SK-N-SH (cell line): Measurements from ENCODE around the gene PLTP. TPM values are rescaled to one million over a fixed set of nuclear protein-coding genes. Genes with fewer than 3 reads are reported as not detected.

ENCODE experiments used
- CTCF ChIA-PET: fragments of 300-600, 350-600 bp; formaldehyde crosslinking; extraction: SDS; loops from one replicate; lab custom pipeline; 2021; lab: Yijun Ruan, JAX
- POLR2A ChIA-PET: fragments of 350-600 bp; sonication (Branson Sonifier 250); formaldehyde crosslinking; extraction: SDS; loops from one replicate; lab custom pipeline; 2020; ENCODE audit warnings: antibody characterized with exemption, inconsistent platforms; lab: Yijun Ruan, JAX
- DNase-seq: peaks from one replicate; pipeline ENCODE4 v3.0.0; 2012
- H2AFZ ChIP-seq: fragments of 200-600 bp; sonication (generic); 2 replicates; pipeline ENCODE4 v1.8.1; 2016; ENCODE audit warnings: antibody characterized with exemption, mild to moderate bottlenecking, low read depth
- H3F3A ChIP-seq: fragments of 200-600 bp; sonication (generic); replicated peaks from 2 replicates; pipeline ENCODE3; 2016; ENCODE audit warnings: antibody characterized with exemption, mild to moderate bottlenecking; ENCODE audit not compliant: insufficient read depth
- H3K27ac ChIP-seq, 2 experiments: fragments of 200-500 bp in 1 of 2; fragments of 200-600 bp in 1 of 2; sonication (Bioruptor generic) in 1 of 2; sonication (generic), shearing (Covaris generic) in 1 of 2; 2 replicates each; pipeline versions ENCODE4 v1.5.1 to v1.6.1; 2014 to 2016; ENCODE audit warnings: low read depth in 2 of 2, inconsistent platforms in 1 of 2, low read length in 1 of 2, mild to moderate bottlenecking in 1 of 2, mixed read lengths in 1 of 2
- H3K27me3 ChIP-seq: fragments of 200-600 bp; sonication (generic), shearing (Covaris generic); 2 replicates; pipeline ENCODE4 v1.6.1; 2016; ENCODE audit warnings: mixed run types; ENCODE audit not compliant: insufficient read depth
- H3K36me3 ChIP-seq, 2 experiments: fragments of 200-500 bp in 1 of 2; fragments of 200-600 bp in 1 of 2; sonication (Bioruptor generic) in 1 of 2; sonication (generic) in 1 of 2; replicated peaks in 1 of 2; 2 replicates each; pipeline versions ENCODE3 to v1.5.1; 2014 to 2016; ENCODE audit warnings: low read length in 1 of 2, mild to moderate bottlenecking in 1 of 2; ENCODE audit not compliant: insufficient read depth in 2 of 2, control insufficient read depth in 1 of 2
- H3K4me1 ChIP-seq, 2 experiments: fragments of 200-500 bp in 1 of 2; fragments of 200-600 bp in 1 of 2; sonication (Bioruptor generic) in 1 of 2; sonication (generic), shearing (Covaris generic) in 1 of 2; 2 replicates each; pipeline versions ENCODE4 v1.5.1 to v1.6.1; 2014 to 2016; ENCODE audit warnings: low read depth in 1 of 2, low read length in 1 of 2, mixed run types in 1 of 2; ENCODE audit not compliant: insufficient read depth in 2 of 2, control insufficient read depth in 1 of 2
- H3K4me2 ChIP-seq: fragments of 200-600 bp; sonication (generic), shearing (Covaris generic); 2 replicates; pipeline ENCODE4 v1.6.1; 2017; ENCODE audit warnings: mixed run types
- H3K4me3 ChIP-seq, 2 experiments: fragments of 200-500 bp in 1 of 2; fragments of 200-600 bp in 1 of 2; sonication (Bioruptor generic) in 1 of 2; sonication (generic), shearing (Covaris generic) in 1 of 2; 2 replicates each; pipeline versions ENCODE4 v1.5.1 to v1.8.1; 2014 to 2016; ENCODE audit warnings: low read depth in 2 of 2, inconsistent platforms in 1 of 2, low read length in 1 of 2, mild to moderate bottlenecking in 1 of 2, mixed read lengths in 1 of 2, moderate library complexity in 1 of 2
- H3K79me2 ChIP-seq: fragments of 200-600 bp; sonication (generic); 2 replicates; pipeline ENCODE4 v1.8.1; 2017; ENCODE audit warnings: mild to moderate bottlenecking; ENCODE audit not compliant: insufficient read depth
- H3K9ac ChIP-seq: fragments of 200-600 bp; sonication (generic); 2 replicates; pipeline ENCODE4 v1.6.1; 2017; ENCODE audit warnings: mixed run types
- H3K9me2 ChIP-seq: fragments of 200-600 bp; sonication (generic); 2 replicates; pipeline ENCODE4 v1.6.1; 2017; ENCODE audit warnings: mixed run types
- H3K9me3 ChIP-seq: fragments of 200-600 bp; sonication (generic); 2 replicates; pipeline ENCODE4 v1.6.1; 2017; ENCODE audit warnings: mixed run types, mild to moderate bottlenecking, moderate library complexity
- H4K20me1 ChIP-seq: fragments of 200-600 bp; sonication (generic); 2 replicates; pipeline ENCODE4 v1.6.1; 2017; ENCODE audit warnings: mild to moderate bottlenecking, mixed run types; ENCODE audit not compliant: insufficient read depth
- FOXJ3 ChIP-seq: sonication (generic); formaldehyde crosslinking; IDR thresholded peaks from 2 replicates; pipeline ENCODE4 v1.5.1; 2020; ENCODE audit warnings: mild to moderate bottlenecking, missing genetic modification reagents
- GABPA ChIP-seq: IDR thresholded peaks from 2 replicates; pipeline ENCODE4 v1.4.0; 2012; ENCODE audit warnings: low read depth, mild to moderate bottlenecking
- GATA2 ChIP-seq: sonication (generic); formaldehyde crosslinking; IDR thresholded peaks from 2 replicates; pipeline ENCODE4 v1.5.0; 2020; ENCODE audit warnings: mild to moderate bottlenecking, missing genetic modification reagents
- MAX ChIP-seq: IDR thresholded peaks from 2 replicates; pipeline ENCODE4 v1.4.0; 2012; ENCODE audit warnings: low read depth
- MEF2A ChIP-seq: IDR thresholded peaks from 2 replicates; pipeline ENCODE4 v1.4.0; 2012; ENCODE audit warnings: low read depth, borderline replicate concordance
- MXI1 ChIP-seq: IDR thresholded peaks from 2 replicates; pipeline ENCODE4 v1.6.1; 2012; ENCODE audit warnings: mild to moderate bottlenecking, low read depth, low read length, improper control_type of control experiment
- NFIC ChIP-seq: IDR thresholded peaks from 2 replicates; pipeline ENCODE4 v1.4.0; 2012; ENCODE audit warnings: borderline replicate concordance
- NRF1 ChIP-seq: IDR thresholded peaks from 2 replicates; pipeline ENCODE4 v1.6.1; 2012; ENCODE audit warnings: low read depth, mild to moderate bottlenecking, low read length
- POLR2AphosphoS5 ChIP-seq: IDR thresholded peaks from 2 replicates; pipeline ENCODE4 v1.6.1; 2012; ENCODE audit warnings: low read depth, low read length
- RAD21 ChIP-seq: IDR thresholded peaks from 2 replicates; pipeline ENCODE4 v1.6.1; 2012; ENCODE audit warnings: mild to moderate bottlenecking, low read length
- RXRA ChIP-seq: IDR thresholded peaks from 2 replicates; pipeline ENCODE4 v1.4.0; 2012; ENCODE audit warnings: low read depth, mild to moderate bottlenecking, borderline replicate concordance
- TEAD4 ChIP-seq: IDR thresholded peaks from 2 replicates; pipeline ENCODE4 v1.4.0; 2012; ENCODE audit warnings: mild to moderate bottlenecking, borderline replicate concordance; ENCODE audit not compliant: insufficient read depth
- USF2 ChIP-seq: fragments of 150-350 bp; IDR thresholded peaks from 2 replicates; pipeline ENCODE4 v1.6.1; 2017; ENCODE audit warnings: antibody characterized with exemption, low read length, low read depth, borderline replicate concordance
- ZBTB33 ChIP-seq: IDR thresholded peaks from 2 replicates; pipeline ENCODE4 v1.4.0; 2012; ENCODE audit warnings: low read depth, borderline replicate concordance
- WGBS: methylation state at CpG from one replicate; pipeline ENCODE4 v1.1.6; 2017; ENCODE audit warnings: low lambda C conversion rate; 5-methylcytosine and 5-hydroxymethylcytosine counted together
- polyA plus RNA-seq, 3 experiments: library from polyadenylated mRNA; depleted of rRNA; stranded (reverse); fragments of >200 nt; gene quantifications; 2 replicates each; pipeline ENCODE4 v1.2.3, GENCODE V29; 2012

The PLTP gene
- polyA plus RNA-seq, 1 of the 3 experiments (the other 2 are of a cell fraction): 154 TPM

- H2AFZ ChIP-seq: no peak overlapping the region
- no peak for TF ChIP-seq MXI1
- TF ChIP-seq POLR2AphosphoS5: peak; percentile 15
- H3K27ac ChIP-seq: peak overlapping the region in 1 of 2 experiments; percentile 34; a peak in 1 of 4 replicates
- POLR2A ChIA-PET: interaction anchor here (1.4 to 4.6 kb wide), 5 partner anchors 9 to 116 kb away, joined by 3 to 41 read pairs (median 5); partner anchors contain the start of genes PCIF1 and SNX21
- H3K4me1 ChIP-seq: peaks cover 0 to 5% of the 10 kb centered on the region in 2 experiments; a peak in 1 of 4 replicates
- no peaks in the 10 kb centered on the region for H3K79me2 ChIP-seq
- no peak for DNase-seq
- H3K27me3 ChIP-seq: no peaks in the 10 kb centered on the region
- CTCF ChIA-PET: interaction anchor here (0.7 to 4.4 kb wide), 8 partner anchors 9 to 151 kb away, joined by 3 to 27 read pairs (median 8); partner anchors contain the start of genes CTSA and NEURL2
- H3K4me2 ChIP-seq: no peak overlapping the region
- no peak overlapping the region for H3K4me3 ChIP-seq
- 86% methylated on average over 9 of the region's 13 CpGs for WGBS
- no peaks in the 10 kb centered on the region for H3K9me2 ChIP-seq
- peaks cover 23 to 83% of the 10 kb centered on the region in 2 experiments for H3K36me3 ChIP-seq
- H4K20me1 ChIP-seq: no peaks in the 10 kb centered on the region
- H3K9me3 ChIP-seq: no peaks in the 10 kb centered on the region
- no peaks in the 10 kb centered on the region for H3F3A ChIP-seq
- H3K9ac ChIP-seq: no peak overlapping the region
These were observed 37.8 kb upstream of the PLTP start for GRCh38 chr20:45949542-45950329.

GRCh38 chr20:45948742-45949541, 37.0 kb upstream of the PLTP start:
- Histone ChIP-seq H3K27ac (peak overlapping the region in 1 of 2 experiments; percentile 34; a peak in 1 of 4 replicates), H3K4me2 (no peak overlapping the region), H3K36me3 (peaks cover 29 to 90% of the 10 kb centered on the region in 2 experiments), H3F3A (no peaks in the 10 kb centered on the region), H3K4me1 (peaks cover 0 to 5% of the 10 kb centered on the region in 2 experiments; a peak in 1 of 4 replicates), H3K27me3 (no peaks in the 10 kb centered on the region), H2AFZ (no peak overlapping the region), H3K4me3 (no peak overlapping the region), H3K79me2 (no peaks in the 10 kb centered on the region), H3K9me2 (no peaks in the 10 kb centered on the region), H4K20me1 (no peaks in the 10 kb centered on the region), H3K9ac (no peak overlapping the region), H3K9me3 (no peaks in the 10 kb centered on the region)
- ChIA-PET CTCF (interaction anchor here (0.7 to 4.4 kb wide), 9 partner anchors 10 to 150 kb away, joined by 3 to 27 read pairs (median 8); partner anchors contain the start of genes CTSA and NEURL2), POLR2A (interaction anchor here (1.1 to 4.6 kb wide), 6 partner anchors 9 to 115 kb away, joined by 3 to 41 read pairs (median 4); partner anchors contain the start of genes PCIF1 and SNX21)
- no peak for TF ChIP-seq GATA2
- TF ChIP-seq GABPA: no peak
- TF ChIP-seq RXRA: no peak
- no peak for TF ChIP-seq NRF1
- no peak for TF ChIP-seq MAX
- TF ChIP-seq NFIC: no peak
- TF ChIP-seq FOXJ3: no peak
- no peak for TF ChIP-seq RAD21
- no peak for TF ChIP-seq TEAD4
- no peak for TF ChIP-seq ZBTB33
- no peak for TF ChIP-seq MEF2A
- no peak for TF ChIP-seq USF2
- 90% methylated on average over 6 of the region's 10 CpGs for WGBS
- no peak for DNase-seq
